Right cardiac atrium (tissue), 5 donors: ENCODE measurements around the gene ST7. TPM values are rescaled to one million over a fixed set of nuclear protein-coding genes. Genes with fewer than 3 reads are reported as not detected.

ENCODE experiments used
- ATAC-seq, 2 donors: fragments of 200-7000 bp; cut with Tn5 transposase; one replicate each; pipeline versions ENCODE4 v1.8.0 to v1.9.1; 2020; ENCODE audit warnings: moderate library complexity in 2 of 2, mild to moderate bottlenecking in 1 of 2
- DNase-seq, 3 donors: peaks; one replicate each; pipeline ENCODE4 v3.0.0-alpha.2; 2020
- H3K27ac ChIP-seq: one replicate; pipeline ENCODE4 v1.5.1; 2013; ENCODE audit warnings: mild to moderate bottlenecking, low read length, control low read depth, moderate library complexity
- H3K27me3 ChIP-seq: one replicate; pipeline ENCODE4 v1.6.1; 2013; ENCODE audit not compliant: control insufficient read depth, insufficient read depth
- H3K4me1 ChIP-seq: one replicate; pipeline ENCODE4 v1.6.1; 2013; ENCODE audit warnings: low read length; ENCODE audit not compliant: control insufficient read depth, insufficient read depth
- H3K4me3 ChIP-seq: one replicate; pipeline ENCODE4 v1.5.1; 2013; ENCODE audit warnings: low read length, control low read depth
- H3K9me3 ChIP-seq: one replicate; pipeline ENCODE4 v1.6.1; 2013; ENCODE audit warnings: low read length; ENCODE audit not compliant: control insufficient read depth
- WGBS: extraction: QIAGEN DNeasy Blood & Tissue Kit; methylation state at CpG from one replicate; pipeline ENCODE4 v1.1.7; 2013; 5-methylcytosine and 5-hydroxymethylcytosine counted together
- intact Hi-C, 4 donors: fragments of 100-400 bp; cut with DNase I; formaldehyde crosslinking; loops; one replicate each; pipeline versions ENCODE4 v1.11.0 to v1.14.0; 2022 to 2023
- long read RNA-seq, 4 donors: library from polyadenylated mRNA; unstranded; transcript quantifications; one replicate each; pipeline ENCODE4 v2.0.0, GENCODE V29; 2020 to 2021
- polyA plus RNA-seq: library from polyadenylated mRNA; stranded (reverse); fragments of 200-250 nt; gene quantifications from one replicate; pipeline ENCODE4 v1.2.3, GENCODE V29; 2013
- total RNA-seq, 4 donors: library from RNA; stranded (reverse); fragmentation: NEBNext Ultra II Directional; extraction: Animal tissue kit (Norgen Biotek cat#: 25700); gene quantifications; one replicate each; pipeline ENCODE4 v1.2.1, GENCODE V29; 2021
- donor health status: healthy with polysubstance abuse.
- donor health status: DM: no; HTN: yes; CAD: no.
- donor health status: DM: no; HTN: no; CAD: no.
- donor health status: DM: no; HTN: yes; CAD: no; lungs with severe emphysema.
- donor health status: DM: yes; HTN: yes; CAD: no.

ST7 gene, protein sequence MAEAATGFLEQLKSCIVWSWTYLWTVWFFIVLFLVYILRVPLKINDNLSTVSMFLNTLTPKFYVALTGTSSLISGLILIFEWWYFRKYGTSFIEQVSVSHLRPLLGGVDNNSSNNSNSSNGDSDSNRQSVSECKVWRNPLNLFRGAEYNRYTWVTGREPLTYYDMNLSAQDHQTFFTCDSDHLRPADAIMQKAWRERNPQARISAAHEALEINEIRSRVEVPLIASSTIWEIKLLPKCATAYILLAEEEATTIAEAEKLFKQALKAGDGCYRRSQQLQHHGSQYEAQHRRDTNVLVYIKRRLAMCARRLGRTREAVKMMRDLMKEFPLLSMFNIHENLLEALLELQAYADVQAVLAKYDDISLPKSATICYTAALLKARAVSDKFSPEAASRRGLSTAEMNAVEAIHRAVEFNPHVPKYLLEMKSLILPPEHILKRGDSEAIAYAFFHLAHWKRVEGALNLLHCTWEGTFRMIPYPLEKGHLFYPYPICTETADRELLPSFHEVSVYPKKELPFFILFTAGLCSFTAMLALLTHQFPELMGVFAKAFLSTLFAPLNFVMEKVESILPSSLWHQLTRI
- total RNA-seq: 10 to 100 TPM; 35.2 to 36.8 (median 36.3) TPM
- polyA plus RNA-seq: 25.0 TPM
- long read RNA-seq, donor 1, transcript ST7-202 (16 exons, 2,142 nt): major isoform, 20 of 56 reads
- long read RNA-seq, donor 1, transcript ST7-208 (15 exons, 2,110 nt): minor isoform, 5 of 56 reads
- long read RNA-seq, donor 1, partial matches to known transcripts: 13 of 56 reads
- long read RNA-seq, donor 1, other reads (novel, unspliced or antisense): 12 of 56 reads
- long read RNA-seq, donor 2, transcript ST7-202 (16 exons, 2,142 nt): minor isoform, 7 of 29 reads
- long read RNA-seq, donor 2, transcript ST7-208 (15 exons, 2,110 nt): major isoform, 8 of 29 reads
- long read RNA-seq, donor 2, partial matches to known transcripts: 4 of 29 reads
- long read RNA-seq, donor 2, other reads (novel, unspliced or antisense): 8 of 29 reads
- long read RNA-seq, donor 3, transcript ST7-208 (15 exons, 2,110 nt): minor isoform, 9 of 52 reads
- long read RNA-seq, donor 3, transcript ST7-202 (16 exons, 2,142 nt): major isoform, 12 of 52 reads
- long read RNA-seq, donor 3, partial matches to known transcripts: 16 of 52 reads
- long read RNA-seq, donor 3, other reads (novel, unspliced or antisense): 11 of 52 reads
- long read RNA-seq, donor 4, transcript ST7-201 (16 exons, 2,899 nt): minor isoform, 5 of 26 reads
- long read RNA-seq, donor 4, transcript ST7-208 (15 exons, 2,110 nt): major isoform, 6 of 26 reads
- long read RNA-seq, donor 4, partial matches to known transcripts: 1 of 26 reads
- long read RNA-seq, donor 4, other reads (novel, unspliced or antisense): 9 of 26 reads

DNA sequence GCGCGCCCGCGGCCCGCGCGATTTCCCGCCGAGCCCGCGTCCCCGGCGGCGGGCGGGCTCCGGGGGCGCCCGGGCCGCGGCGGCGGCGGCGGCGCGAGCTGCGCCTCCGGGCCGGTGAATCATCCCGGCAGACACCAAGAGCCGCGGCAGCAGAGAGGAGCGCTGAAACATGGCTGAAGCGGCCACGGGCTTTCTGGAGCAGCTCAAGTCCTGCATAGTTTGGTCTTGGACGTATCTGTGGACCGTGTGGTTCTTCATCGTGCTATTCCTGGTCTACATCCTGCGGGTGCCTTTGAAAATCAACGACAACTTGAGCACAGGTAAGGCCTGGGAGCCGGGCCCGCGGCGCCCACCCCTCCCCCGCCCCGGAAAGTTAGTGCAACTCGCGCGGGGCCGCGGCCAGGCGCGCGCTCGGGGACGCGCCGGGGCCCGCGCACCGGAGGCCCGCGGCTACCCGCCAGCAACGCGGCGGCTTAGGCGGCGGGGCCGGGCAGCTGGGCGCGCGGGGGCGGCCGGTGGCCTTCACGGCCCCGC, at the start of gene ST7:
Gene ST7 (plus strand): TSS at position 130 of the 534 bp plus-strand sequence. CDS start 40 bp downstream, at position 170.
- peak within 1 kb of the TSS; percentile 99 for H3K27ac ChIP-seq
- peak; percentile 68 to 73 for ATAC-seq

DNA sequence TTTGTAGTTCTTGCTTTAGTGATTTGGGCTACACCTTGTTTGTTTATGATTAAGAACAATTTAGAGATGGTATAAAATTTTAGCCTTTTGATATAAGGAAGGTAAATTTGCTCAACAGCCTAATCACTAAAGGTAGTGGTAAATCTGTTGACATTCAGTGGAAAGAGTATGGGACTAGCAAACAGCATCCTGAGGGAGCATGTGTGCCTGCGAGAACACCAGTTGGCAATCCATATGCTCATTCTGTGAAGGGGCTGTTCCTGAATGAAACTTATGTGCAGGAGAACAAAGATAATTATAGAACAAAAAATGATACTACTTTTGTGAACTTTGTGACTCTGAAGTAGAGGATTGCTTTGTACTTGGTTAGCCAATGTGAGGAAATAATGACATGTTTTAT, 46.9 kb upstream of the ST7 start:
- 96% methylated on average over 1 of the region's 1 CpG for WGBS
- no peak overlapping the region for H3K4me3 ChIP-seq
- no peaks in the 10 kb centered on the region for H3K9me3 ChIP-seq
- intact Hi-C loops: no loop called here
- H3K27me3 ChIP-seq: no peaks in the 10 kb centered on the region
- no peak overlapping the region for H3K27ac ChIP-seq
- no peaks in the 10 kb centered on the region for H3K4me1 ChIP-seq
- DNase-seq (no peak), ATAC-seq (no peak)

More for the DNA sequence above, at the start of gene ST7:
- intact Hi-C loops: no loop called here
- peaks cover 5% of the 10 kb centered on the region for H3K4me1 ChIP-seq
- H3K9me3 ChIP-seq: no peaks in the 10 kb centered on the region
- WGBS: under 1% methylated on average over 77 of the region's 77 CpGs
- peak within 1 kb of the TSS; percentile 95 for H3K4me3 ChIP-seq
- peak in 2 of 3 donors; percentile 79 to 83 for DNase-seq
- H3K27me3 ChIP-seq: no peaks in the 10 kb centered on the region

DNA sequence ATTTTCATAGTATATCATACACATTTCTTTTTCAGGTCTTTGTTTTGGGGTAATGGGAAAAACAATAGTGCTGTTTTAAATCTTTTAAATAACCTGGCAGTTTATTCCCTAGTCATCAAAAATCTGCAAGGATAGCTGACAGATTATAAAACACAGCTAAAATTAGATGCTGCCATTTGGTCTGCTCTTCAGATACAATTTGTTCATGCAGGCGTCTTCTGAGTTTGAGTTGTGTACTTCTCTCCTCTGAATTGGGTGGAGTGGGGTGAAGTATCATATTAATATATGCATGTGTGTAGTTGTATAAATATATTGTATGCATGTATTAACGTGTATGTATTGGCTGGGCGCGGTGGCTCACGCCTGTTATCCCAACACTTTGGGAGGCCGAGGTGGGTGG, 42.9 kb upstream of the ST7 start:
- Histone ChIP-seq H3K4me3 (no peak overlapping the region), H3K27me3 (no peaks in the 10 kb centered on the region), H3K27ac (no peak overlapping the region), H3K4me1 (no peaks in the 10 kb centered on the region), H3K9me3 (no peaks in the 10 kb centered on the region)
- DNase-seq (no peak), ATAC-seq (peak in 1 of 2 donors; percentile 20)
- WGBS: 91% methylated on average over 6 of the region's 6 CpGs
- intact Hi-C loops: no loop called here

DNA sequence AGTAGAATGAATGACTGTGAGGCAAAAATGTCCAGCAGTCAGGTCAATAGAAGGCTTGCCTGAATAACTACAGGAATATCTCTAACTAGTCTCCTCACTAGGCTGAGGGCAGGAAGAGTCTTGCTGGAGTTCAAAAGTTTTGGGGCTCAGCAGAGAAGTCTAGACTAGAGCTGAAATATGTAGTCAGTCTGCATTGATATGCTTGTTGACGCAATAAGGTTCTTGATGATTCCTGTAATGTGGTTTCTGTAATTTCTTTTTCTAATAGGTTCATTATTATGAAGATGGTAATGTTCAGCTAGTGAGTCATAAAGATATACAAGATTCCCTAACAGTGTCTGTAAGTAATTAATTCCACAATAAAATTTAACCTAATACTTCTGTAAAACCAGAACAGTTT, 41.5 kb upstream of the ST7 start:
- DNase-seq (no peak), ATAC-seq (no peak)
- no peak overlapping the region for H3K4me3 ChIP-seq
- H3K27me3 ChIP-seq: no peaks in the 10 kb centered on the region
- intact Hi-C loops: no loop called here
- no peaks in the 10 kb centered on the region for H3K4me1 ChIP-seq
- no peak overlapping the region for H3K27ac ChIP-seq
- no peaks in the 10 kb centered on the region for H3K9me3 ChIP-seq
- 98% methylated on average over 1 of the region's 1 CpG for WGBS

DNA sequence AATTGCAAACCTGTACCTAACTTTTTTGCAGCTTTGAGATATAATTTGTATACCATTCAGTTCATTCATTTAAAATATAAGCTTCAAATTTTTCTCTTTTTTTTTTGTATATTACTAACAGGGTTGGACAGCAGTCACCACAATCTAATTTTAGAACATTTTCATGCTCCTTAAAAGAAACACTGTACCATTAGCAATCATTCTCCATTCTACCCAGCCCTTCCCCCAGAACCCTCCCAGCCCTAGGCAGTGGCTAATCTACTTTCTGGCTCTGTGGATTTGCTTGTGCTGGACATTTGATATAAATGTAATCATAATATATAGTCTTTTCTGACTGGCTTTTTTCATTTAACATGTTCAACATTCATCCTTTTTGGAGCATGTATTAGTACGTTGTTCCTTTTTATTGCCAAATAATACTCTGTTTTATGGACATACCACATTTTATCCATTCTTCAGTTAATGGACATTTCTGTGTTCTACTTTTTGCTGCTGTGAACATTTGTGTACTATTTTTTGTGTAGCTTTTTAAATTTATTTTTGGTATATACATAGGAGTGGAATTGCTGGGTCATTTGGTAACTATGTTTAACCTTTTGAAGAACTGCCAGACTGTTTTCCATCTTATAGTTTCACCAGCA, 40.9 kb upstream of the ST7 start:
- intact Hi-C loops: no loop called here
- H3K27ac ChIP-seq: no peak overlapping the region

DNA sequence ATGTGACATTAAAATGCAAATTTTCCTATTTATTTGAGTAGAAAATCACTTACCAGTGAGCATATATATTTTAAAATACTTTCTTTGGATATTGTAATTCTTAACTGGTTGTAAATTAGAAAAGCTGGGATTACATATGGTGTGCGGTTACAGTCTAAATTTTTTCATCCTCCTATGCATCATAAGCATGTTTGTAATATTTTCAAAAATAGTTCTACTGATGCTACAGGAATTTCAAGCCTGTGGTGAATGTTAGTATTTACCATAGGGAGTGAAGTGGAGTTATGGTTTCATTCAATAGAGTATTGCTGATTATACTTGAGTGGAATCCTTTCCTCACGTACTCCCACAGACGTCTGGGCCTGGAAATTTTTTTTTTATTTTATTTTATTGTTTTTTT, 34.6 kb upstream of the ST7 start:
- H3K27me3 ChIP-seq: no peaks in the 10 kb centered on the region
- H3K4me3 ChIP-seq: no peak overlapping the region
- no peak for ATAC-seq
- no peaks in the 10 kb centered on the region for H3K9me3 ChIP-seq
- intact Hi-C loops: no loop called here
- no peak for DNase-seq
- no peak overlapping the region for H3K27ac ChIP-seq
- no peaks in the 10 kb centered on the region for H3K4me1 ChIP-seq
- 89% methylated on average over 3 of the region's 3 CpGs for WGBS

More for the DNA sequence above, 40.9 kb upstream of the ST7 start:
- H3K4me1 ChIP-seq: no peaks in the 10 kb centered on the region
- 99% methylated on average over 1 of the region's 1 CpG for WGBS
- H3K9me3 ChIP-seq: no peaks in the 10 kb centered on the region
- DNase-seq: no peak
- no peak for ATAC-seq
- H3K4me3 ChIP-seq: no peak overlapping the region
- H3K27me3 ChIP-seq: no peaks in the 10 kb centered on the region

DNA sequence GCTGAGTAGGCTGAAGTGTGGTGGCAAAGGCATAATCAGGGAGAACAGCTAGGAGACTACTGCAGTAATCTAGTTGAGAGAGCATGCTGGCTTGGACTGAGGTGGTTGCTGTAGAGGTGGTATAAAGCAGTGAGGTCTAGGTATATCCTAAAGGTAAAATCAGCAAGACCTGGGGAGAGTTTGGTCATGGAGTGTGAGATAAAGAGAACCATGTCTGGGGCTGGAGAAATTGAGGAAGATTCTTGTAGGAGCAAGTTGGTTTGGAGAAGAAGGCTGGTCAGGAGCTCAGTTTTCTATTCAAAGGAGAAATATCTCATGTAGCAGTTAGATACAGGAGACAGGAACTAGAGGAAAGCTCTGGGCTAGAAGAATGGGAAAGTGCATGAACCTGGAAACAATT, 32.9 kb upstream of the ST7 start:
- DNase-seq (no peak), ATAC-seq (no peak)
- intact Hi-C loops: no loop called here
- H3K9me3 ChIP-seq: no peaks in the 10 kb centered on the region
- H3K4me1 ChIP-seq: no peaks in the 10 kb centered on the region
- H3K27ac ChIP-seq: no peak overlapping the region
- no peak overlapping the region for H3K4me3 ChIP-seq
- H3K27me3 ChIP-seq: no peaks in the 10 kb centered on the region

DNA sequence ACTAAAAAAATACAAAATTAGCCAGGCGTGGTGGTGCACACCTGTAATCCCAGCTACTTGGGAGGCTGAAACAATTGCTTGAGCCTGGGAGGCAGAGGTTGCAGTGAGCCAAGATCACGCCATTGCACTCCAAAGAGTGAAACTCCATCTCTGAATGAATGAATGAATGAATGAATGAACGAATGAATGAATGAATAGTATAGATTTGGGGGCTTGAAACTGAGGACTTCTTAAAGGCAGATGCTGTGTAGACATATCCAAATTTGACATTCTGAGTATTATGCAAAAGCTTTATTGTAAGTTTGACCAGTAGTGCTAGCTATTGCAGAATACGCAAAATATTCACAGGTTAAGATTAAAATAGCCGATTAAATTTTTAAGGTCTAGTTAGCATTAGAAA, 30.8 kb upstream of the ST7 start:
- H3K27me3 ChIP-seq: no peaks in the 10 kb centered on the region
- intact Hi-C loops: no loop called here
- ATAC-seq (no peak), DNase-seq (no peak)
- no peak overlapping the region for H3K27ac ChIP-seq
- no peaks in the 10 kb centered on the region for H3K4me1 ChIP-seq
- no peak overlapping the region for H3K4me3 ChIP-seq
- WGBS: 72% methylated on average over 5 of the region's 5 CpGs
- H3K9me3 ChIP-seq: no peaks in the 10 kb centered on the region

DNA sequence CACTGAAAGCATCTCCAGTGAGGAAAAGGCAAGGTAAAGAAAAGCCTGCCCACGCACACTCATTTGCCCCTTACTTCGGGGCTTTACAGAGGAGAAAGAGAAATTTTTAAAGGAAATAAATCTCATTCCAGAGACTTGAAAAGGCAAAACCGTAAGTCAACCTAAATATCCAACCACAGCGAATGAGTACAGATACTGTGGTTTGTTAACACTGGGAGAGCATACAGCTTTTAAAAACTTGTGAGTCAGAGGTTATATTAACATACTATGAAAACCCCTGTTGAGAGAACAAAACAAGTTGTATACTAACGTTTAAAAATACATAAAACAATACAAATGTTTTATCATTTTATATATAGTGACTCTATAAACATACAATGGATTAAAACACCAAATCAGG, 28.6 kb upstream of the ST7 start:
- no peaks in the 10 kb centered on the region for H3K9me3 ChIP-seq
- DNase-seq (no peak), ATAC-seq (no peak)
- no peak overlapping the region for H3K27ac ChIP-seq
- 75% methylated on average over 5 of the region's 5 CpGs for WGBS
- H3K27me3 ChIP-seq: no peaks in the 10 kb centered on the region
- intact Hi-C loops: no loop called here
- H3K4me1 ChIP-seq: no peaks in the 10 kb centered on the region
- no peak overlapping the region for H3K4me3 ChIP-seq

DNA sequence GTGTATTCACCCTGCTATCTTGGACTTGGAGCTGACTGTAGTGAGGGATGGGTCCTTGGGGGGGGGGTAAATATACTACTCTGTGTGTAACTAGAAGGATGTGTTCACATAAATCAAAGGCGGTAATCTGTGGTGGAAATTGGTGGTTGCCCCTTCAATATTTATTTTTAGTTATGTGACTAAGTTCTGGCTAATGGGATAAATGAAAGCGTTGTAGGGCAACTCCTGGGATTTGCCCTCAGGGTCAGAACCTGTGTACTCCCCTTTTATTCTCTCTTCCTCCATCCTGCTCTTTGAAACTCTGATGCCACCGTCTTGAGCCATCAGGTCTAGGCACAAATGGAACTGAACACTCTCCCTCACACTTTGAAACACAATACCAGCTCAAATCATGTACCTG, 24.3 kb upstream of the ST7 start:
- no peak overlapping the region for H3K27ac ChIP-seq
- no peak overlapping the region for H3K4me3 ChIP-seq
- H3K4me1 ChIP-seq: no peaks in the 10 kb centered on the region
- 67% methylated on average over 3 of the region's 3 CpGs for WGBS
- DNase-seq: no peak
- H3K9me3 ChIP-seq: no peaks in the 10 kb centered on the region
- ATAC-seq: no peak
- intact Hi-C loops: no loop called here
- no peaks in the 10 kb centered on the region for H3K27me3 ChIP-seq
